ENCODE data around the gene TGFBR2. TPM values are rescaled to one million over a fixed set of nuclear protein-coding genes. Genes with fewer than 3 reads are reported as not detected.

Gene TGFBR2
- polyA plus RNA-seq, 1 donor (not counting 4 experiments of a cell fraction or from before 2014, with no cell fraction given) = 303 TPM

- Histone ChIP-seq H3K9ac (ENCODE audit: control insufficient read depth, extremely low read depth, insufficient read depth, low read length) (no peak overlapping the region), H2AFZ (ENCODE audit: control insufficient read depth, low read length) (no peak overlapping the region), H3K4me3 (ENCODE audit: control insufficient read depth in 2 of 3, extremely low read depth in 1 of 3, insufficient read depth in 2 of 3, low read depth in 1 of 3, low read length in 3 of 3) (no peak overlapping the region), H3K27me3 (ENCODE audit: control insufficient read depth, extremely low read depth, insufficient read depth, low read length) (no peaks in the 10 kb centered on the region), H3K4me1 (ENCODE audit: control insufficient read depth, extremely low read depth, insufficient read depth, low read length) (peaks cover 33% of the 10 kb centered on the region), H3K9me1 (ENCODE audit: control insufficient read depth, extremely low read depth, insufficient read depth, low read length) (peaks cover 2% of the 10 kb centered on the region), H3K4me2 (ENCODE audit: control insufficient read depth, extremely low read depth, insufficient read depth, low read depth, low read length) (no peak overlapping the region), H3K36me3 (ENCODE audit: control insufficient read depth in 2 of 2, extremely low read depth in 1 of 2, insufficient read depth in 2 of 2, low read length in 2 of 2) (peaks cover 27 to 53% of the 10 kb centered on the region in 2 experiments), H4K20me1 (ENCODE audit: control insufficient read depth, extremely low read depth, insufficient read depth, low read length) (peaks cover 16% of the 10 kb centered on the region), H3K79me2 (ENCODE audit: control insufficient read depth, insufficient read depth, low read length) (peaks cover 62% of the 10 kb centered on the region), H3K27ac (ENCODE audit: control insufficient read depth, insufficient read depth, low read length) (no peak overlapping the region), H3K9me3 (ENCODE audit: control insufficient read depth, low read depth, low read length) (no peaks in the 10 kb centered on the region)
- TF ChIP-seq CTCF (optimal IDR thresholded peaks at IDR 0.05 in 1 of 3, IDR thresholded peaks at IDR 0.05 in 1 of 3, conservative IDR thresholded peaks at IDR 0.05 in 1 of 3; ENCODE audit: extremely low read depth in 1 of 3, insufficient read depth in 2 of 3, low read length in 3 of 3) = no peak
- no peak for TF ChIP-seq EZH2 (IDR thresholded peaks at IDR 0.05; ENCODE audit: low read length)
- dilution Hi-C loops (cut with MboI; ENCODE audit: extremely low pct_ligation_motif_present, low sequenced_read_pairs) = no loop called here
- FAIRE-seq = no peak
- no peak for DNase-seq (ENCODE audit: low read depth, low spot score)
Measured at GRCh38 chr3:30686176-30686575, 79.8 kb downstream of the TGFBR2 start.

GRCh38 chr3:30686799-30687198 lies 80.4 kb downstream of the TGFBR2 start:
- Histone ChIP-seq H3K4me1 (ENCODE audit: control insufficient read depth, extremely low read depth, insufficient read depth, low read length) (peaks cover 26% of the 10 kb centered on the region), H3K9me3 (ENCODE audit: control insufficient read depth, low read depth, low read length) (no peaks in the 10 kb centered on the region), H3K4me2 (ENCODE audit: control insufficient read depth, extremely low read depth, insufficient read depth, low read depth, low read length) (no peak overlapping the region), H3K9ac (ENCODE audit: control insufficient read depth, extremely low read depth, insufficient read depth, low read length) (no peak overlapping the region), H3K27me3 (ENCODE audit: control insufficient read depth, extremely low read depth, insufficient read depth, low read length) (no peaks in the 10 kb centered on the region), H3K36me3 (ENCODE audit: control insufficient read depth in 2 of 2, extremely low read depth in 1 of 2, insufficient read depth in 2 of 2, low read length in 2 of 2) (peaks cover 30 to 54% of the 10 kb centered on the region in 2 experiments), H3K27ac (ENCODE audit: control insufficient read depth, insufficient read depth, low read length) (no peak overlapping the region), H3K9me1 (ENCODE audit: control insufficient read depth, extremely low read depth, insufficient read depth, low read length) (peaks cover 2% of the 10 kb centered on the region), H2AFZ (ENCODE audit: control insufficient read depth, low read length) (no peak overlapping the region), H3K79me2 (ENCODE audit: control insufficient read depth, insufficient read depth, low read length) (peaks cover 58% of the 10 kb centered on the region), H4K20me1 (ENCODE audit: control insufficient read depth, extremely low read depth, insufficient read depth, low read length) (peaks cover 13% of the 10 kb centered on the region), H3K4me3 (ENCODE audit: control insufficient read depth in 2 of 3, extremely low read depth in 1 of 3, insufficient read depth in 2 of 3, low read depth in 1 of 3, low read length in 3 of 3) (no peak overlapping the region)
- FAIRE-seq = no peak
- dilution Hi-C loops (cut with MboI; ENCODE audit: extremely low pct_ligation_motif_present, low sequenced_read_pairs) = no loop called here
- DNase-seq (ENCODE audit: low read depth, low spot score) = no peak
- no peak for TF ChIP-seq EZH2 (IDR thresholded peaks at IDR 0.05; ENCODE audit: low read length)
- no peak for TF ChIP-seq CTCF (optimal IDR thresholded peaks at IDR 0.05 in 1 of 3, IDR thresholded peaks at IDR 0.05 in 1 of 3, conservative IDR thresholded peaks at IDR 0.05 in 1 of 3; ENCODE audit: extremely low read depth in 1 of 3, insufficient read depth in 2 of 3, low read length in 3 of 3)

Measured in keratinocyte (primary cell).